HG03159 (cell line): ENCODE data around the gene HBE1.
A peak's percentile ranks its signal among the peaks of the same experiment; 100 is the strongest.
"Not testable (repeated sequence)": the region's sequence is repeated elsewhere in the genome, so short reads cannot be mapped to it uniquely, and the experiment has no call there.

Experiments used
- ATAC-seq: cut with Tn5 transposase; IDR thresholded peaks from one replicate; pipeline ENCODE4 v1.9.1; 2021; ENCODE audit warnings: mild to moderate bottlenecking, moderate library complexity; ENCODE audit not compliant: unreplicated experiment

The HBE1 gene

GRCh38 chr11:5269715-5270147 is at the start of gene HBE1:
HBE1 (minus strand) TSS chr11:5269945; CDS start chr11:5269890, 55 bp downstream.
- no peak for ATAC-seq

- no peak for ATAC-seq
These were observed 47.5 kb upstream of the HBE1 start for GRCh38 chr11:5317292-5317691.

GRCh38 chr11:5313326-5314023 is 43.7 kb upstream of the HBE1 start:
- not testable (repeated sequence) for ATAC-seq

- no peak for ATAC-seq
These were observed 40.7 kb upstream of the HBE1 start for GRCh38 chr11:5310423-5310822.

- ATAC-seq = no peak
These were observed 37.7 kb upstream of the HBE1 start for GRCh38 chr11:5307256-5308019.

DNA sequence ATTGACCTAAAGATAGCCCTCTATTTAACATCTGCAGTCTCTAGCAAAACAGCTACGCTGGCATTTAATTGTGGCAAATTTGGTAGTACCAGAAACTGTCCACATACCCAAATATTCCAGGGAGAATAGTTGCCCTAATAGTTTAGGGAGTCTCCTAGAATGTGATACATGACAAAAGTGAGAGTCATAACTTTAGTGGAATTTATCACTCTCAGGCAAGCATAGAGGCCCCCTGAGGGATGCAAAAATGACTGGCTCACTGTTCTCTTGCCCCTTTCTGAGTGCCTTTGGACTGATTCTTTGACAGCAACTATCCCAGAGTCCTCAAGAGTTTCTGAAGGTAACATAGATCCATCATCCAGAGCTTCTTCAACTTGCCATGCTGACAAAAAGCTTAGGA is 34.3 kb upstream of the HBE1 start:
- no peak for ATAC-seq

GRCh38 chr11:5303626-5304025 is 33.9 kb upstream of the HBE1 start:
- ATAC-seq = no peak

GRCh38 chr11:5301846-5302245 is 32.1 kb upstream of the HBE1 start, which contains the start of gene OR51B4:
OR51B4 (minus strand) TSS chr11:5301946; CDS start chr11:5301946, 0 bp downstream.
- ATAC-seq = no peak

- no peak for ATAC-seq
These were observed 30.5 kb upstream of the HBE1 start for GRCh38 chr11:5300251-5300650.

GRCh38 chr11:5298451-5298850 is 28.7 kb upstream of the HBE1 start:
- ATAC-seq = no peak

GRCh38 chr11:5297721-5298323 is 28.1 kb upstream of the HBE1 start:
- ATAC-seq = no peak

GRCh38 chr11:5294342-5294995 is 24.7 kb upstream of the HBE1 start:
- ATAC-seq = not testable (repeated sequence)

DNA sequence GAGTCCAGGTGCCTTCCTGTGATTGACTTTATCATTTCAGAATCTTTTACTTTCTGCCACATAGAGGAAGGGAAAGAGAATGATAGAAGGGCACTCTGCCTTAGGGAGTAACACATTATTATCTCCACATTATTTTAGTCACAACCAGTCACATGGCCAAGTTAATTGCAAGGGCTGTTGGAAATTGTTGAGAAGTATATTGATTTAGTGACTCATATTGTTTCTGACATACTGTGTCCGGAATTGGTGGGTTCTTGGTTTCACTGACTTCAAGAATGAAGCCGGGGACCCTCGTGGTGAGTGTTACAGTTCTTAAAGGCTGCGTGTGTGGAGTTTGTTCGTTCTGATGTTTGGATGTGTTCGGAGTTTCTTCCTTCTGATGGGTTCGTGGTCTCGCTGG is 23.3 kb upstream of the HBE1 start:
- no peak for ATAC-seq

GRCh38 chr11:5291207-5291838 is 21.6 kb upstream of the HBE1 start:
- ATAC-seq = peak; percentile 97

GRCh38 chr11:5290106-5290505 is 20.4 kb upstream of the HBE1 start:
- ATAC-seq = no peak

DNA sequence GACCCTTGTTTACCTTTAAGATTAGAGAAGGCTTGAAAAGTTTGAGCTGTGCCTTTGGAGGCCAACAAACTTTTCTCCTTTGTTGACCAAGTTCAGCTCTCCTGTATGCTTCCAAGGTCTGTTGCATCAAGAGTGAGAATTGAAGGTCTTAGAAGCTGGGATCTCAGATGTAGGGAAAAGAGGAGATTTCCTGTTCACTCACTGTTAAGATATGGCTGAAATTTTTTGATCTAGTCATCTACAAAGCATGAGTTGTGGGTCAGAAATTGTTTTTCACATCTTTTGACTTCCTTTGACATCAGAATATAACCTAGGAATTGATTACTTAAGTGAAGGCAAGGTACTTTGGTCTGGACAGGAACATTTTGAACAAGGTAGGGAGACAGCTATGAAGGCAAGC is 20.0 kb upstream of the HBE1 start:
- no peak for ATAC-seq

GRCh38 chr11:5288906-5289550 is 19.3 kb upstream of the HBE1 start:
- no peak for ATAC-seq

- ATAC-seq = no peak
These were observed 18.6 kb upstream of the HBE1 start for GRCh38 chr11:5288108-5288905.

DNA sequence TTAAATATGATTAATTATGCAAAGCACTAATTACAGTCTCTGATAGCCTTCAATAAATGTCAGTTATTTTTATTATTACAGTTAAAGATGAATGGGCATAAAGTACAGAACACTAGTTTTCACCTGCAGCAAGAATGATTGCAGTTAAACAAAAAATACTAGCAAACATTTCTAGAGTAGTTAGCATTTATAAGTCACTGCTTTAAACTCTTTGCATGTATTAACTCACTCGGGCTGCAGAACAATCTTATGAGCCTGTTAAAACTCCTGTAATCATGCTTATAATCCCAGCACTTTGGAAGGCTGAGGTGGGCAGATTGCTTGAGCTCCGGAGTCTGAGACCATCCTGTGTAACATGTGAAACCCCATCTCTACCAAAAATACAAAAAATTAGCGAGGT is 17.2 kb upstream of the HBE1 start:
- ATAC-seq = no peak

GRCh38 chr11:5286351-5286750 is 16.6 kb upstream of the HBE1 start:
- ATAC-seq = no peak
